Measurements from ENCODE around the gene ABHD1.
A peak's percentile ranks its signal among the peaks of the same experiment; 100 is the strongest.
"Not testable (repeated sequence)": the region's sequence is repeated elsewhere in the genome, so short reads cannot be mapped to it uniquely, and the experiment has no call there.

ABHD1 gene

GRCh38 chr2:27111392-27112078 is 12.1 kb upstream of the ABHD1 start:
- DNase-seq = not testable (repeated sequence)

- DNase-seq = no peak
These were observed 8.1 kb upstream of the ABHD1 start for GRCh38 chr2:27115519-27115918.

- DNase-seq = no peak
These were observed 5.6 kb upstream of the ABHD1 start for GRCh38 chr2:27117995-27118524.

- no peak for DNase-seq
These were observed 4.9 kb upstream of the ABHD1 start, which contains the start of gene CGREF1 for GRCh38 chr2:27118525-27119329. TSS of gene CGREF1 (minus strand) at chr2:27119128. CDS start at chr2:27104366, 14,762 bp downstream.

- DNase-seq = not testable (repeated sequence)
These were observed 4.3 kb upstream of the ABHD1 start for GRCh38 chr2:27119330-27119670.

GRCh38 chr2:27121906-27122305 is 1.7 kb upstream of the ABHD1 start:
- no peak for DNase-seq

- DNase-seq = no peak
These were observed 824 bp upstream of the ABHD1 start for GRCh38 chr2:27122791-27123190.

- no peak for DNase-seq
These were observed 1.5 kb downstream of the ABHD1 start for GRCh38 chr2:27125104-27125503.

- DNase-seq = no peak
These were observed 2.7 kb downstream of the ABHD1 start for GRCh38 chr2:27126252-27126710.

GRCh38 chr2:27127883-27128667 is 4.5 kb downstream of the ABHD1 start:
- DNase-seq = no peak

- DNase-seq = no peak
These were observed 5.3 kb downstream of the ABHD1 start for GRCh38 chr2:27128668-27129571.

- DNase-seq = no peak
These were observed 6.8 kb downstream of the ABHD1 start for GRCh38 chr2:27130396-27130795.

GRCh38 chr2:27131429-27131828 is 7.8 kb downstream of the ABHD1 start:
- no peak for DNase-seq

GRCh38 chr2:27133195-27133875 is 9.7 kb downstream of the ABHD1 start:
- no peak for DNase-seq

GRCh38 chr2:27133905-27134780 is 10.5 kb downstream of the ABHD1 start, which contains the start of gene PREB:
TSS of gene PREB (minus strand) at chr2:27134636. CDS start at chr2:27134421, 215 bp downstream.
- DNase-seq = peak; percentile 80

- no peak for DNase-seq
These were observed 11.3 kb downstream of the ABHD1 start for GRCh38 chr2:27134781-27135477.

- no peak for DNase-seq
These were observed 11.9 kb downstream of the ABHD1 start for GRCh38 chr2:27135478-27135955.

- no peak for DNase-seq
These were observed 13.1 kb downstream of the ABHD1 start for GRCh38 chr2:27136751-27137150.

GRCh38 chr2:27137322-27137935 is 13.8 kb downstream of the ABHD1 start:
- DNase-seq = no peak

Measured in NCI-H1436 treated with DMSO at 0.1 percent for 48 hours (cell line).